Skeletal muscle tissue (tissue), 4 donors: ENCODE measurements around the gene HAUS3. TPM values are rescaled to one million over a fixed set of nuclear protein-coding genes. Genes with fewer than 3 reads are reported as not detected.
"Not testable (repeated sequence)": the region's sequence is repeated elsewhere in the genome, so short reads cannot be mapped to it uniquely, and the experiment has no call there.

Source experiments
- H3K27ac ChIP-seq: one replicate; pipeline ENCODE4 v1.7.0; 2013; ENCODE audit warnings: mild to moderate bottlenecking, low read depth, low read length, inconsistent platforms
- H3K27me3 ChIP-seq, 3 donors: one replicate each; pipeline ENCODE4 v1.7.0; 2013; ENCODE audit warnings: low read length in 3 of 3; ENCODE audit not compliant: control insufficient read depth in 3 of 3, insufficient read depth in 3 of 3
- H3K36me3 ChIP-seq, 3 donors: one replicate each; pipeline ENCODE4 v1.7.0; 2013; ENCODE audit warnings: low read length in 3 of 3; ENCODE audit not compliant: control insufficient read depth in 3 of 3, insufficient read depth in 3 of 3
- H3K4me1 ChIP-seq, 3 donors: one replicate each; pipeline ENCODE4 v1.7.0; 2013; ENCODE audit warnings: low read length in 3 of 3, mild to moderate bottlenecking in 3 of 3; ENCODE audit not compliant: control insufficient read depth in 3 of 3, insufficient read depth in 3 of 3
- H3K4me3 ChIP-seq, 3 donors: one replicate each; pipeline ENCODE4 v1.7.0; 2013; ENCODE audit warnings: low read length in 3 of 3
- H3K9ac ChIP-seq, 3 donors: one replicate each; pipeline ENCODE4 v1.7.0; 2013; ENCODE audit warnings: low read length in 3 of 3, mild to moderate bottlenecking in 3 of 3, moderate library complexity in 2 of 3, low read depth in 1 of 3
- H3K9me3 ChIP-seq, 3 donors: one replicate each; pipeline ENCODE4 v1.7.0; 2013; ENCODE audit warnings: low read length in 3 of 3; ENCODE audit not compliant: control insufficient read depth in 3 of 3
- total RNA-seq: library from RNA; depleted of rRNA; stranded (reverse); fragments of >200 nt; gene quantifications from one replicate; pipeline ENCODE4 v1.2.3, GENCODE V29; 2014
- donor health status: Osteomylitis.

The HAUS3 gene
- total RNA-seq, 1 donor from 2014 or later, result 6.8 TPM

DNA sequence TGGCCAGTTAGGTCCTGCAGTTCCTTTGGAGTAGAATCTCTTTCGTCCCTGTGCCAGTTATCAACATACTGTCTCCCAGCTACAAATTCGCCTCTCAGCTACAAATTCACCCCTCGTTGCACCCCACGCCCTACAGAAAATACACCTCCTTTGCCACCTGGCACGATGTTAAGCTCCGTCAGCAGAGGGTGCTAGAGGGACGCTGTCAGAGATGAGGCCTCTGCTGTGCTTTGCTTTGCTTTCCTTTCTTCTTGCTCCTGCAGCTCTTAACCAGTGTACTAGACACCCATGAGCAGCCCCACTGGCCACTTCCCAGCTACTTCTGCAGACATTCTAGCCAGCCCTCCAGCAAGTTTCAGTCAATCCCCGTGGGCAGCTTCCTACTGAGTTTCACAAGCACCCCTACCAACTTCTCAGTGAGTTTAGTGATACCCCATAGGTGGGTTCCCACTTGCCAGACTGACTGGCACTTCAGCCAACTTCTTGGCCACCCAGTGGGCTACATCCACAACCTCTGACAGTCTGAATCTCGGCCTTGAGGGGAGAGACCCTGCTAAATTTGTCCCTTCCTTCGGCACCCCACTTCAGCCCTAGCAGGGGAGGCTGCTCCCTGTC lies 21.8 kb downstream of the HAUS3 start:
- Histone ChIP-seq H3K27ac (no peak overlapping the region), H3K36me3 (peaks cover 0 to 8% (median 7%) of the 10 kb centered on the region in 3 donors), H3K27me3 (no peaks in the 10 kb centered on the region)

GRCh38 chr4:2219233-2219760 lies 22.6 kb downstream of the HAUS3 start:
- H3K4me1 ChIP-seq, result peaks cover 5 to 16% (median 6%) of the 10 kb centered on the region in 3 donors
- H3K27me3 ChIP-seq, result no peaks in the 10 kb centered on the region
- H3K36me3 ChIP-seq, result peaks cover 0 to 8% (median 7%) of the 10 kb centered on the region in 3 donors
- H3K9me3 ChIP-seq, result no peaks in the 10 kb centered on the region
- no peak overlapping the region for H3K4me3 ChIP-seq
- H3K9ac ChIP-seq, result no peak overlapping the region
- H3K27ac ChIP-seq, result no peak overlapping the region

More for the DNA sequence above, 21.8 kb downstream of the HAUS3 start:
- Histone ChIP-seq H3K4me3 (no peak overlapping the region), H3K9me3 (no peaks in the 10 kb centered on the region), H3K9ac (peak overlapping the region in 2 of 3 donors; percentile 43 to 50), H3K4me1 (peaks cover 5 to 16% (median 6%) of the 10 kb centered on the region in 3 donors)

- H3K9me3 ChIP-seq, result no peaks in the 10 kb centered on the region
- H3K36me3 ChIP-seq, result peaks cover 0 to 5% (median 5%) of the 10 kb centered on the region in 3 donors
- H3K9ac ChIP-seq, result no peak overlapping the region
- no peak overlapping the region for H3K27ac ChIP-seq
- no peaks in the 10 kb centered on the region for H3K27me3 ChIP-seq
- H3K4me1 ChIP-seq, result peaks cover 5 to 16% (median 6%) of the 10 kb centered on the region in 3 donors
- no peak overlapping the region for H3K4me3 ChIP-seq
Observed at GRCh38 chr4:2218436-2218835, 23.5 kb downstream of the HAUS3 start.

- H3K27me3 ChIP-seq, result no peaks in the 10 kb centered on the region
- no peak overlapping the region for H3K9ac ChIP-seq
- no peaks in the 10 kb centered on the region for H3K9me3 ChIP-seq
- no peak overlapping the region for H3K27ac ChIP-seq
- H3K36me3 ChIP-seq, result peaks cover 0 to under 1% (median 0%) of the 10 kb centered on the region in 3 donors
- H3K4me1 ChIP-seq, result peaks cover 1 to 9% (median 5%) of the 10 kb centered on the region in 3 donors
- H3K4me3 ChIP-seq, result no peak overlapping the region
Observed at GRCh38 chr4:2217726-2218125, 24.2 kb downstream of the HAUS3 start.

DNA sequence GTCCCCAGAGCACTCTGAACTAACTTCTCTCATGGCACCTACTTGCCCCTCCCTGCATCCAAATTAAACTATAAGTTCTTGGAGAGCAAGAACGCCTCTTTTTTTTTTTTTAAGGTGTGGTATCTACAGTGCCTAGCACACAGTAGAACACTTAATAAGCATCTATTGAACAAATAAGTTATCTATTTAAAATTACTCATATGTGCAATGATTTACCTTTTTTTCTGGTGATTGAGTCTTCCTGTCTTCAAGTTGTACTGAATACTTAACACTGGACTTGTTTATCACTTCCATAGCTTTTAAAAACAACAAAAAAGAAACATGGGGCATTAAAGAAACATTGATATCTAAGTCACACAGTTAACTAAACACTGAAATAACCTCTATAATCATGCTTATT lies 29.1 kb downstream of the HAUS3 start:
- Histone ChIP-seq H3K4me3 (no peak overlapping the region), H3K27me3 (no peaks in the 10 kb centered on the region), H3K9ac (no peak overlapping the region), H3K9me3 (no peaks in the 10 kb centered on the region), H3K4me1 (no peaks in the 10 kb centered on the region), H3K36me3 (peaks cover 0 to under 1% (median under 1%) of the 10 kb centered on the region in 3 donors), H3K27ac (no peak overlapping the region)

DNA sequence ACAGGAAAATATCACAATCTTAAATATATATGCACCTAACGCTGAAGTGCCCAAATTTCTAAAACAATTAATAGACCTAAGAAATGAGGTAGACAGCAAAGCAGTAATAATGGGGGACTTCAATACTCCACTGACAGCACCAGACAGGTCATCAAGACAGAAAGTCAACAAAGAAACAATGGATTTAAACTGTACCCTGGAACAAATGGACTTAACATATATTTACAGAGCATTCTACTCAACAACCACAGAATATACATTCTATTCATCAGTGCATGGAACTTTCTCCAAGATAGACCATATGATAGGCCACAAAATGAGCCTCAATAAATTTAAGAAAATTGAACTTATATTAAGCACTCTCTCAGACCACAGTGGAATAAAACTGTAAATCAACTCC lies 39.1 kb downstream of the HAUS3 start:
- not testable (repeated sequence) for H3K9ac ChIP-seq, H3K36me3 ChIP-seq, H3K27ac ChIP-seq, H3K4me3 ChIP-seq, H3K27me3 ChIP-seq, H3K9me3 ChIP-seq, H3K4me1 ChIP-seq

DNA sequence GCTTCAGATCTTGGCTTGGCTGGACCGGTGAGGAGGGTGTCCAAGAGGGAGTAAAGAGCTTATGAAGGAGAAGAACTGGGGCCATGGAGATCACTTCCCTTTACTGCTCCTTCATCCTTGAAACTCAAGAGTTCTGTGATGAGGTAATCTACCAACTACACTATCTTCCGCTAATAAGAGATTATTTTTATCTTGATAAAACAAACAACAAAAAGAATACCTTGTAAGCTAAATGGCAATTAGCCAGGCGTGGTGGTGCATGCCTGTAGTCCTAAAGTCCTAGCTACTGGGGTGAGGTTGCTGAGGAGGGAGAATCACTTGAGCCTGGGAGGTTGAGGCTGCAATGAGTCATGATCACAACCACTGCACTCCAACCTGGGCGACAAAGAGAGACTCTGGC lies 47.4 kb downstream of the HAUS3 start:
- H3K9ac ChIP-seq, result no peak overlapping the region
- no peaks in the 10 kb centered on the region for H3K4me1 ChIP-seq
- H3K9me3 ChIP-seq, result no peaks in the 10 kb centered on the region
- no peak overlapping the region for H3K4me3 ChIP-seq
- H3K27me3 ChIP-seq, result no peaks in the 10 kb centered on the region
- H3K27ac ChIP-seq, result no peak overlapping the region
- H3K36me3 ChIP-seq, result peaks cover 0 to 15% (median 4%) of the 10 kb centered on the region in 3 donors

GRCh38 chr4:2193326-2193725 lies 48.6 kb downstream of the HAUS3 start:
- H3K9ac ChIP-seq, result no peak overlapping the region
- no peaks in the 10 kb centered on the region for H3K9me3 ChIP-seq
- H3K4me3 ChIP-seq, result no peak overlapping the region
- peaks cover 0 to 15% (median 4%) of the 10 kb centered on the region in 3 donors for H3K36me3 ChIP-seq
- H3K27ac ChIP-seq, result no peak overlapping the region
- no peaks in the 10 kb centered on the region for H3K27me3 ChIP-seq
- no peaks in the 10 kb centered on the region for H3K4me1 ChIP-seq

DNA sequence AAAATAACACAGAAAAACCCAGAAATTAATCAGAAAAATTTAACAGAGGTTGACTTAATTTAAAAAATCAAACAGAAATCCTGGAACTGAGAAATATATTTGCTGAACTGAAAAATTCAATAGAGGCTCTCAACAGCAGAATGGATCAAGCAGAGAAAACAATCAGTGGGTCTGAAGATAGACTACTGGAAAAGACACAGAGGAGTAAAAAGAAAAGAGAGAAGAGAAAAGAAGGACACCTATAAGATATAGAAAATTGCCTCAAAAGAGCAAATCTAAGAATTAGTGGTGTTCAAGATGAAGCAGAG lies 55.1 kb downstream of the HAUS3 start:
- H3K9me3 ChIP-seq, result no peaks in the 10 kb centered on the region
- no peaks in the 10 kb centered on the region for H3K36me3 ChIP-seq
- H3K9ac ChIP-seq, result no peak overlapping the region
- no peaks in the 10 kb centered on the region for H3K4me1 ChIP-seq
- no peak overlapping the region for H3K4me3 ChIP-seq
- no peaks in the 10 kb centered on the region for H3K27me3 ChIP-seq
- no peak overlapping the region for H3K27ac ChIP-seq

DNA sequence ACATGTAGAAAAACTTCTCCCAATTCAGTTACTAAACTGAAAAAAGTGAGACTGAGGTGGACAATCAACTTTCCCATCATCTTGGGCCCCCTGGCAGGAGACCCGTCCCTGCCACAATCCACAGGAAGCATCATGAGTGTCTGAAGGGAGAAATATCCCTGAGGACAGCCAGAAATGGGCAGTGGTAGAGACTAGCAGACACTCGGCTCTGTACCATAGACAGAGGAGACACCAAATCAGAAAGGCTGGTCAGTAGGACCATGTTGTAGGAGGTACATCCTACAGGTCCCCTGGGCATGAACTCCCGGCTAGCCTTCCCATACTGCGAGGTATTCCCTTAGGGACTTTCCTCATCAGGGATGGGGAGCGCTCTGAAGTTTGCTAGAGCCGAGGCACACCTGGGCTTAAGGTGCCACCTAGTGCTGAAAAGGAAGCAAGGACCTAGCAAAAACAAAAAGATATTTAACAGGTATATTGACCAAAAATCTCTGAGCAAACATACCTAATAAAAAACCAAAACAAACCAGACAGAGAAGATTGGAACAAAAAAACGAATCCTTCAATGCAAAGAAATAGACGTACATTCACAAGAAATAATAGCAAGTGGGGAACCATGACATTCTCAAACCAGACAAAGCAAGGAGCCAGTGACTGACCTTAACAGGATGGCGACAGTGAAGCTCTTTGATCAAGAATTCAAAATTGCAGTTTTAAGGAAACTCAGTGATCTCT lies 55.6 kb downstream of the HAUS3 start:
- H3K27me3 ChIP-seq, result no peaks in the 10 kb centered on the region
- no peaks in the 10 kb centered on the region for H3K36me3 ChIP-seq
- H3K4me3 ChIP-seq, result no peak overlapping the region
- H3K9ac ChIP-seq, result no peak overlapping the region
- no peak overlapping the region for H3K27ac ChIP-seq
- H3K9me3 ChIP-seq, result no peaks in the 10 kb centered on the region
- no peaks in the 10 kb centered on the region for H3K4me1 ChIP-seq
